IPS-18a (cell line): ENCODE measurements around the gene NUDT15.
"Not testable (repeated sequence)": the region's sequence is repeated elsewhere in the genome, so short reads cannot be mapped to it uniquely, and the experiment has no call there.

Experiments used
- H3K27ac ChIP-seq: one replicate; pipeline ENCODE4 v1.5.1; 2013; ENCODE audit warnings: low read length
- H3K27me3 ChIP-seq: one replicate; pipeline ENCODE4 v1.6.1; 2013; ENCODE audit warnings: mild to moderate bottlenecking, low read length; ENCODE audit not compliant: control insufficient read depth, insufficient read depth
- H3K36me3 ChIP-seq: one replicate; pipeline ENCODE4 v1.6.1; 2013; ENCODE audit warnings: low read depth, low read length; ENCODE audit not compliant: control insufficient read depth
- H3K4me1 ChIP-seq: one replicate; pipeline ENCODE4 v1.6.1; 2013; ENCODE audit warnings: low read depth, low read length; ENCODE audit not compliant: control insufficient read depth
- H3K4me3 ChIP-seq: one replicate; pipeline ENCODE4 v1.5.1; 2013; ENCODE audit warnings: low read length
- H3K9ac ChIP-seq: one replicate; pipeline ENCODE4 v1.6.1; 2013; ENCODE audit warnings: mild to moderate bottlenecking, low read length, moderate library complexity
- H3K9me3 ChIP-seq: one replicate; pipeline ENCODE4 v1.6.1; 2013; ENCODE audit warnings: low read depth, low read length; ENCODE audit not compliant: control insufficient read depth

NUDT15 gene

GRCh38 chr13:48037346-48038173 is at the start of gene NUDT15:
NUDT15 (plus strand) TSS chr13:48037726; CDS start chr13:48037747, 21 bp downstream.
- H3K36me3 ChIP-seq: peaks cover 16% of the 10 kb centered on the region
- peaks cover 15% of the 10 kb centered on the region for H3K4me1 ChIP-seq
- no peaks in the 10 kb centered on the region for H3K27me3 ChIP-seq
- peak within 1 kb of the TSS; percentile 69 for H3K4me3 ChIP-seq
- H3K27ac ChIP-seq: peak within 1 kb of the TSS; percentile 83
- peak within 1 kb of the TSS; percentile 92 for H3K9ac ChIP-seq
- H3K9me3 ChIP-seq: peaks cover 4% of the 10 kb centered on the region

GRCh38 chr13:47990427-47990826 is 47.1 kb upstream of the NUDT15 start:
- H3K4me3 ChIP-seq: no peak overlapping the region
- no peaks in the 10 kb centered on the region for H3K27me3 ChIP-seq
- H3K9me3 ChIP-seq: no peaks in the 10 kb centered on the region
- no peaks in the 10 kb centered on the region for H3K4me1 ChIP-seq
- H3K36me3 ChIP-seq: peaks cover 28% of the 10 kb centered on the region
- H3K27ac ChIP-seq: no peak overlapping the region
- H3K9ac ChIP-seq: no peak overlapping the region

GRCh38 chr13:47990920-47991466 is 46.5 kb upstream of the NUDT15 start:
- Histone ChIP-seq H3K9ac (no peak overlapping the region), H3K4me3 (no peak overlapping the region), H3K4me1 (no peaks in the 10 kb centered on the region), H3K9me3 (no peaks in the 10 kb centered on the region), H3K36me3 (peaks cover 26% of the 10 kb centered on the region), H3K27ac (no peak overlapping the region), H3K27me3 (no peaks in the 10 kb centered on the region)

GRCh38 chr13:47991859-47992258 is 45.7 kb upstream of the NUDT15 start:
- Histone ChIP-seq H3K4me3 (no peak overlapping the region), H3K27me3 (no peaks in the 10 kb centered on the region), H3K27ac (no peak overlapping the region), H3K9ac (no peak overlapping the region), H3K4me1 (no peaks in the 10 kb centered on the region), H3K36me3 (peaks cover 23% of the 10 kb centered on the region), H3K9me3 (no peaks in the 10 kb centered on the region)

- Histone ChIP-seq H3K36me3 (peaks cover 6% of the 10 kb centered on the region), H3K27me3 (no peaks in the 10 kb centered on the region), H3K4me3 (no peak overlapping the region)
Observed at GRCh38 chr13:47997384-47997783, 40.1 kb upstream of the NUDT15 start.

GRCh38 chr13:47999973-48000372 is 37.6 kb upstream of the NUDT15 start:
- peaks cover 3% of the 10 kb centered on the region for H3K4me1 ChIP-seq
- H3K9ac ChIP-seq: peak overlapping the region; percentile 86
- H3K36me3 ChIP-seq: peaks cover 6% of the 10 kb centered on the region
- peak overlapping the region; percentile 80 for H3K4me3 ChIP-seq
- no peaks in the 10 kb centered on the region for H3K9me3 ChIP-seq
- H3K27me3 ChIP-seq: no peaks in the 10 kb centered on the region
- no peak overlapping the region for H3K27ac ChIP-seq

More at GRCh38 chr13:47997384-47997783, 40.1 kb upstream of the NUDT15 start:
- no peak overlapping the region for H3K27ac ChIP-seq
- H3K9ac ChIP-seq: no peak overlapping the region
- H3K4me1 ChIP-seq: peaks cover 3% of the 10 kb centered on the region
- H3K9me3 ChIP-seq: no peaks in the 10 kb centered on the region

- Histone ChIP-seq H3K4me3 (peak overlapping the region; percentile 80), H3K36me3 (peaks cover 6% of the 10 kb centered on the region), H3K9me3 (no peaks in the 10 kb centered on the region), H3K9ac (peak overlapping the region; percentile 86), H3K27me3 (no peaks in the 10 kb centered on the region), H3K4me1 (peaks cover 3% of the 10 kb centered on the region), H3K27ac (peak overlapping the region; percentile 69)
Observed at GRCh38 chr13:48000559-48001113, 36.9 kb upstream of the NUDT15 start.

- H3K27me3 ChIP-seq: no peaks in the 10 kb centered on the region
- peak within 1 kb of the TSS; percentile 69 for H3K27ac ChIP-seq
- H3K4me1 ChIP-seq: peaks cover 3% of the 10 kb centered on the region
Observed at GRCh38 chr13:48001114-48001881, 36.2 kb upstream of the NUDT15 start, which contains the start of gene SUCLA2. SUCLA2 (minus strand) TSS chr13:48001273; CDS start chr13:48001269, 4 bp downstream.

GRCh38 chr13:48001999-48002398 is 35.5 kb upstream of the NUDT15 start:
- not testable (repeated sequence) for H3K9ac ChIP-seq, H3K27ac ChIP-seq, H3K4me1 ChIP-seq, H3K9me3 ChIP-seq, H3K36me3 ChIP-seq, H3K27me3 ChIP-seq
- peak overlapping the region; percentile 80 for H3K4me3 ChIP-seq

More at GRCh38 chr13:48001114-48001881, 36.2 kb upstream of the NUDT15 start, which contains the start of gene SUCLA2:
- Histone ChIP-seq H3K4me3 (peak within 1 kb of the TSS; percentile 80), H3K36me3 (peaks cover 1% of the 10 kb centered on the region), H3K9ac (peak within 1 kb of the TSS; percentile 86), H3K9me3 (no peaks in the 10 kb centered on the region)

GRCh38 chr13:48004201-48004600 is 33.3 kb upstream of the NUDT15 start:
- no peak overlapping the region for H3K9ac ChIP-seq
- no peak overlapping the region for H3K4me3 ChIP-seq
- no peaks in the 10 kb centered on the region for H3K36me3 ChIP-seq
- peaks cover 3% of the 10 kb centered on the region for H3K4me1 ChIP-seq
- no peaks in the 10 kb centered on the region for H3K27me3 ChIP-seq
- H3K9me3 ChIP-seq: no peaks in the 10 kb centered on the region
- H3K27ac ChIP-seq: no peak overlapping the region

GRCh38 chr13:48006396-48006795 is 31.1 kb upstream of the NUDT15 start:
- H3K9ac ChIP-seq: no peak overlapping the region
- H3K27ac ChIP-seq: no peak overlapping the region
- H3K9me3 ChIP-seq: no peaks in the 10 kb centered on the region
- H3K4me1 ChIP-seq: peaks cover 3% of the 10 kb centered on the region
- no peaks in the 10 kb centered on the region for H3K36me3 ChIP-seq
- H3K4me3 ChIP-seq: no peak overlapping the region
- H3K27me3 ChIP-seq: no peaks in the 10 kb centered on the region
